HG03045 (cell line): ENCODE data around the gene FAM162A.

Source experiments
- ATAC-seq: cut with Tn5 transposase; IDR thresholded peaks from one replicate; pipeline ENCODE4 v1.9.1; 2021; ENCODE audit warnings: mild to moderate bottlenecking, moderate library complexity; ENCODE audit not compliant: unreplicated experiment

Gene FAM162A, protein sequence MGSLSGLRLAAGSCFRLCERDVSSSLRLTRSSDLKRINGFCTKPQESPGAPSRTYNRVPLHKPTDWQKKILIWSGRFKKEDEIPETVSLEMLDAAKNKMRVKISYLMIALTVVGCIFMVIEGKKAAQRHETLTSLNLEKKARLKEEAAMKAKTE

DNA sequence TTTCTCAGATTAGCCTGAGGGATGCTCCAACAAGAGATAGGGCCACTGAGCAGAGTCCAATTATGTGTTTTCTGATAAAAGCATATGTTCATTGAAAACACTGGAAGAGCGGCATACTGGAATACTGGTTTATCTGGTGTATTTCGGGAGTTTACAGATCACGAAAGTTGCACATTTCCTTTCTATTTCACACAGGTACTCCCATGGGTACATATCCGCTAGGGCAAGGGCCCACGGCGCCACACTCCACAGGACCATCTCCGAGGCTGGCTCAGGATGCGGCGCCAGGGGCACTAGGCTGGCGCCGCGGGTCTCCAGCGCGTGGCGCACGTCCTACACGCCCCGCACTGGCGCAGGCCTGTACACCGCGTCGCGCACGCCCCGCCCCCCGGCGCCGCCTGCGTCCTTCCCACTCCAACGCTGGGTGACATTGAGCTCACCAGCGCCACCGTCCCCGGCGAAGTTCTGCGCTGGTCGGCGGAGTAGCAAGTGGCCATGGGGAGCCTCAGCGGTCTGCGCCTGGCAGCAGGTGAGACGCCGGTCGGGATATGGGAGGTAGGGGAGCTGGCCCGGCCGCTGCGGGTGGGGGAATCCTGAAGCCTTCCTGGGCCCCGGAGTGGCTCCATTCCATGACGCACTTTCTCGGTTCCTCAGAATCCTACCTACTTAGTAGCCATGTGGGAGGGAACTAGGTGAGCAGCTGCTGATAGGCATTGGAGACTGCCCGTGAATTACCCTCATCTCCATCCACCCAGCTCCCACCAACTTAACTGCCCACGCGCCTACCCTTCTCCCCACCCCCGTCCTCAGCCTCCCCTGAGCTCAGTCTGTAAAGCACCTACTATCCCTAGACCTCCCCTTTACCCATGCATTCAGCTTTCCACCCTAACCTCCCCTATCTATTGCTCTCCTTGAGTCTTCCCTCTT is at the start of gene FAM162A:
TSS of gene FAM162A (plus strand) at position 412 of the 927 bp plus-strand sequence. CDS start at position 496, 84 bp downstream.
- ATAC-seq, result peak; percentile 95

DNA sequence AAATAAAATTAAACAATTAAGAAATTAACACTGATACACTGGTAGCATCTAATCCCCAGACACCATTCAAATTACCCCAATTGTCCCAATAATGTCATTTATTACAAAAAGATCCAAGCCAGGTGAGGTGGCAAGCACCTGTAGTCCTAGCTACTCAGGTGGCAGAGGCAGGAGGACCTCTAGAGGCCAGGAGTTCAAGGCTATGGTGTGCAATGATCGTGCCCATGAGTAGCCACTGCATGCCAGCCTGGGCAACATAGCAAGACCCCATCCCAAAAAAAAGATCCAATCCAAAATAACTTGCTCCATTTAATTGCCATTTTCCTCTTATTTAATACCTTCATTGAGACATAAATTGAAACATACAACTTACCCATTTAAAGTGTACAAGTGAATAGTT is 41.2 kb upstream of the FAM162A start:
- no peak for ATAC-seq

DNA sequence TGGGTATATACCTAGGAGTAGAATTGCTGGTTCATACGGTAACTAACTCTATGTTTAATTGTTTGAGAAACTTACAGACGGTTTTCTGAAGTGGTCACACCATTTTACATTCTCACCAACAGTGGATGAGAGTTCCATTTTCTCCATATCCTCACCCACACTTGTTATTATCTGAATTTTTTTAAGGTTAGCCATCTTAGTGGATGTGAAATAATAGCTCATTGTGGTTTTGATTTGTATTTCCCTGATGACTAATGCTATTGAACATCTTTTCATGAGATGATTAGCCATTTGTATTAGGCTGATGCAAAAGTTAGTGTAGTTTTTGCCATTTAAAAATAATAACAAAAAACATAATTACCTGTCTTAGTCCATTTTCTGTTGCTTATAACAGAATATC is 40.3 kb upstream of the FAM162A start:
- ATAC-seq, result no peak

DNA sequence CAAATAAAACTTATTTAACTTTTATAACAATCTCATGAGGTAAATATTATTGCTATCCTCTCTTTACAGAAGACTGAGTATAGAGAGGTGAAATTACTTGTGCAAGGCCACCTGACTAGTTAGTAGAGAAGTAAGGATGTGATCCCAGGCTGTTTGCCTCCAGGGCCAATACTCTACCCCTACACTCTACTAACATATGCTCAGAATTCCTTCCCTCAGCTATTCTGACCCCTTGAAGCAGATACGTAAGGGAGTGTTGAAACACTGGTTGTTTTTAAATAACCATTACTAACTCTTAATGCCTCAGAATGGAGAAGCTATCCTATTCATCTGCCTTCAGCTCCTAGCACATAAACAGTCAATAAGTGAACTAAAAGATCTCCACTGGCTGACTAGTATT is 34.8 kb upstream of the FAM162A start:
- ATAC-seq, result no peak

DNA sequence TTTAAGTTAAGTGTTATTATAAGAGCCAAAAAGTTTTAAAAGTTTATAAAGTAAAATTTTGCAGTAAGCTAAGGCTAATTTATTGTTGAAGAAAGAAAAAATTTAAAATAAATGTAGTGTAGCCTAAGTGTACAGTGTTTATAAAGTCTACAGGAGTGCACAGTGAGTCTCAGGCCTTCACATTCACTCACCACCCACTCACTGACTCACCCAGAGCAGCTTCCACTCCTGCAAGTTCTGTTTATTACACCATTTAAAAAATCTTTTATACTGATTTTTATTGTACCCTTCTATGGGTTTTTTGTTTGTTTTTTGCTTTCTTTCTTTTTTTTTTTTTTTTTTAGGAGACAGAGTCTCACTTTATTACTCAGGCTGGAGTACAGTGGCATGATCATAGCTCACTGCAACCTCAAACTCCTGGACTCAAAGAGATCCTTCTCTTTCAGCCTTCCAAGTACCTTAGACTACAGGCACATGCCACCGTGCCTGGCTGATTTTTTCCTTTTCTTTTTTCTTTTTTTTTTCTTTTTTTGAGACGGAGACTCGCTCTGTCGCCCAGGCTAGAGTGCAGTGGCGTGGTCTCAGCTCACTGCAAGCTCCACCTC is 33.1 kb upstream of the FAM162A start:
- ATAC-seq, result no peak

DNA sequence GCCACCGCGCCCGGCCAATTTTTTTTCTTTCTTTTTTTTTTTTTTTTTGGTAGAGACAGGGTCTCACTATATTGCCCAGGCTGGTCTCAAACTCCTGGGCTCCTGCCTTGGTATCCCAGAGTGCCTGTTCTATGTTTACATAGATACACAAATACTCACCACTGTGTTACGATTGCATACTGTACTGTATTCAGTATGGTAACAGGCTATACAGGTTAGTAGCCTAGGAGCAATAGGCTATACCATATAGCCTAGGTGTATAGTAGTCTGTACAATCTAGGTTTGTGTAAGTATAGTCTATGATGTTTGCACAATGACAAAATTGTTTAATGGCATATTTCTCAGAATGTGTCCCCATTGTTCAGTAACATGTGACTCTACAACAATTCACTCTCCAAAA is 32.4 kb upstream of the FAM162A start:
- ATAC-seq, result no peak

DNA sequence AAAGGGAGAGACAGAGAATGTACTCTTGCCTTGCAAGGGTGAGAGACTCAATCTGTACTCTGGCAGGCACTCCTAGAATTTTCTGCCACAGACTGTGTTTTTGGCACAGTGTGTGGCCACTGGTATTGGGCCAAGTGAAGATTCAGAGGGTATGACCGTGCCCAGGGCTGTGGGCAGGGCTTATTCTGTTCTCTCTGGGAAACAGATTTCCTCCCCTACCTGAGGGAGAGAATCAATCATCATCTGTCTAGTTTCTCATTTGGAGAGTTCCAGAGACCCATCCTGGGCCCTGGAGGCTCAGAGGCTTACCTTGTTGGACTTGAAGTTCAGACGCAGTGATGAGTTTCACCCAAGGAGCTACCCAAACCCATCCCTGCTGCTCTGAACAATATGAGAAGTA is 30.8 kb upstream of the FAM162A start:
- no peak for ATAC-seq

DNA sequence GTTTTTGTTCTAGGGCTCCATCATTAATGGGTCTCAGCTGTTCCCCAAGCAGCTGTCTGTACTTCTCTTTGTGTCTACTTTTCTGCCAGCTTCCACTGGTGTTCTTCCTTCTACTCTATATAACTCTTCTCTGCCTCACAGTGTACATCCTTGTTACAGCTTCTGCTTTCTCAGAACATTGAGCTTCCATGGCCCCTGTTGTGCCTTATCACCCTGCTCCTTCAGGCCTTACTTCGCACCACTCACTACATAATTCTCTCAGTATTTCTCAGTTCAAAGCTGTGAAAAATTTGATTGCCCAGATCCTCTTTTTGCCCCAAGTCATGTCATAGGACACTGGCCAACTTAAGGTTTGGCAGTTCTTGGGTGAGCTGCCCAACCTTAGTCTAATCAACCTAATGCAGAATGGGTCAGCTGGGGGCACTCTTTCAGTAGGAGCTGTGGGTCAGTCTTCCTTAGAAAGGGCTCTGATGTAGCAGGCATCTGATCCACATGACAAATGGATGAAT is 30.0 kb upstream of the FAM162A start:
- no peak for ATAC-seq

DNA sequence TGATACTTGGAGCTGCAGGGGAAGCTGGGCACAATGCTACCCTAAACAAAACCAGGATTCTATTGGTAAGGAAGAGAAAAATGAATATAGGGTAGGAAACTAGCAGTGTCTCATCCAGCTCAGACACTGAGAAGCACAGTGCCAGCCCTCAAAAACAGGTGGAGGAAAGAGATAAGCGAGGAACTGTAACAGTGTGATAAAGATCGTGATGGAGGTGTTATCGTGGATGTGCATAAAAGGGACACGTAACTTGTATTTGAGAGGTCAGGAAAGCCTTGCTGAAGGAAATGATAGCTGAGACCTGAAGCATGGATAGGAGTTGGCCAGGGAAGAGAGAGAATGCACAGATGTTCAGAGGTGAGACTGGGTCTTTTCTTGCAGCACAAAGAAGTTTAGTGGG is 28.4 kb upstream of the FAM162A start:
- no peak for ATAC-seq

DNA sequence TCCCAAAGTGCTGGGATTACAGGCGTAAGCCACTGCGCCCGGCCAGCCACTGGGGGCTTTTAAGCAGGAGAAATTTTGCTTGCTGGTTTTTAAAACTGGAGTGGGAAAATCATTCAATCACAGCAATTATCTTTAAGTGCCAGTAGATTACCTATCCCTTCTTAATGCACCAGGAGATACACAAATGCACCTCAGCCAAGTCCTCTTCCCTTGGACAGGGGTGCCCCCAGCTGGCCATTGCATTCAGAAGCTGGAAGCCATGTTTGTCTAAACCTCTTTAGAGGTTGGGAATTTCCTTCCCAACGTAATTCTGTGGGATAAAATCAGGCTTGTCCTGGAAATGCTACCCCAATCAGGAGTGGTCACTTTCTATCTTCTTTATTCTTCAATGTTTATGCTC is 27.6 kb upstream of the FAM162A start:
- no peak for ATAC-seq

DNA sequence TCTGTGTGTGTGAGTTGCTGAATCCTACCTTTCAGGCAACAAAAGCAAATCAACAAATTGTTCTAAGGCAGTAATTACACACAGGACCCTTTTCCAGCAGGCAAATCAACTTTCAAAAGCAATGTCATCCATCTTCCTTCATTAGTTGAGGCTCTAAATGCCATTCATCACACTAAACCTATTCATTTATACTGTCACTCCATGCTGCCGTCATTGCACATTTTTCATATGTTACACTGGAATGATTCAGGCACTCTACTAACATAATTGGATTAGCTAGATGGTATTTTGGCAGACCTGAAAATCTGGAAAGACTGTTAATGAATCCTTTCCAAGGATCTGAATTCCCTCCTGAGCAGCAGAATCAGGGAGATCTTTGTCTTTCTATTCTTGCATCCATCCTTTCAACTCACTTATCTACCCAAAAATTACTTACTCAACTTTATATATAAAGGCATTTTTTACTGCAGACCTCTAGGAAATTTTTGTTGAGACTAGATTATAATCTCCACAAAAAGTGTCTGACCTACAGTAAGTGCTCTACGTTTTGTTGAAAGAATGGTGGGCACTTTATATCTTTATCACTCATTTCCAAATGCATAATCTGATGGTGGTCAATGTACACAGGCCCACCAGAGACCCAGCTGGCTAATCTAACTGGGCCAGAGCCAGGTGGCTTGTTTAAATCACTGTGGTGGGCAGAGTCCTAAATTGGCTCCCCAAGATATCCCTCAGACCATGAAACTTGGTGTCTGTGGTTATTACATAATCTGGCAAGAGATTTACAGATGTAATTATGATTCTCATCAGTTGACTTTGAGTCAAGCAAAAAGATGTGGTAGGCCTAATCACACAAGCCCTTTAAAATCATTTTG is 25.9 kb upstream of the FAM162A start:
- no peak for ATAC-seq

DNA sequence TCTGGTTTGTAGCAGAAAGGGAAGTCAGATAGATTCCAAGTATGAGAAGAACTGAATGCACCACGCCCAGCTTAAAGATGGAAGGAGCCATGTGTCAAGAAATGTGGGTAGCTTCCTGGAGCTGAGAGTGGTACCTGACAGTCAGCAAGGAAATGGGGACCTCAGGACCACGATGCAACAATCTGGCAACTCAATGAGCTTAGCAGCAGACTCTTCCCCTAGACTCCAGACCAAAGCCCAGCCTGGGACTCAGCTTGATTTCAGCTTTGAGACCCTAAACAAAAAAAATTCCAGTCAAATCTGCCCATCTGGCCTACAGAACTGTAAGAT is 25.3 kb upstream of the FAM162A start:
- ATAC-seq, result no peak

DNA sequence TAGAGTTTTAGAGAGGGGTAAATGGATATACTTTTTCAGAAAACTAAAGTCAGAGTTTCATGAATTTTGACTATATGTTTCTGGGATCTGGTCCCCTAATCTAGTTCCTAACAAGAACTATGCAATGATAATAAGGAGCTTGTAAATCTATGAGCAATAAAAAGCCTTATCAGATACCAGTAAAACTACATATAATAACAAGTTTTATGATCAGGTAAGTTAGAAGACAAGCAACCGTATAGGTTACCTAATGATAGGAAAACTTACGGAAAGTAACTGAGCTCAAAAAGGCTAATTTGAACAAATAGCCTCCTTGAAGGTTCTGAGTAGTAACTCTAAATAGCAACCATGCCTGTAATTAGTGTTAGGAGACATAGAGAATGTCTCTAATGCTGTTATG is 22.0 kb upstream of the FAM162A start:
- ATAC-seq, result no peak

DNA sequence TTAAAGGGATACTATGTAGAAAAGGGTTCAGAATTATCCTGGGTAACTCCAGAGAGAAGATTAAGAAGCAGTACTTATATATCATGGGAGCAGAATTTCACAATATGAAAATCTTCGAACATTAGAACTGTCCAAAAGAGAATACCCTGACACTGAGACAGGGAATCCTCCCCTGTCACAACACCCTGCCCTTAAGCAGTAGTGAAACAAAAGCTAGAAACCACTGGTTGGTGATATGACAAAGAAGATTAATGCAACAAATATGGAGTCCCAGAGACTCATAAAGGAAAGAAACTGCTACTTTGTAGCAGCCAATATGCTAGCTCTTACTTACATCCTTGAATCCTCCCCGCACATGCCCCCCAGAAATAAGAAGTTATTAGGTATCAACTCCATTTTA is 19.5 kb upstream of the FAM162A start:
- no peak for ATAC-seq

DNA sequence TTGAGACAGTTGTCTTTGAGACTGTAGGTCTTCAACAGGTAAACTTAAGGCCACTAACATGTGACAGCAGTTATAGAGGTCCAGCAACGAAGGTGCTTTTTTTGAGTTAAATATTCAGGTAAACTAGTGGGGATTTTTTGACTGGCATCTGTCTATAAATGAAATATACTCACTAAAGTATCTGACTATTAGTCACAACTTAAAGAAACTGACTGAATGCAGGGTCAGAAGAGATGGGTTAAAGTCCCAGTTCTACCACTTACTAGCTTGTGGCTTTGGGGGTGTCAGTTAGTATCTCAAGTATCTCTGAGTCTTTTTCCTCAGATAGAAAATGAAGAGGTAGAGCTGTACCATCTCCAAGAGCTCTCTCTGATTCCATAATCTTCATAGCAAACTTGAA is 18.9 kb upstream of the FAM162A start:
- ATAC-seq, result peak; percentile 37

DNA sequence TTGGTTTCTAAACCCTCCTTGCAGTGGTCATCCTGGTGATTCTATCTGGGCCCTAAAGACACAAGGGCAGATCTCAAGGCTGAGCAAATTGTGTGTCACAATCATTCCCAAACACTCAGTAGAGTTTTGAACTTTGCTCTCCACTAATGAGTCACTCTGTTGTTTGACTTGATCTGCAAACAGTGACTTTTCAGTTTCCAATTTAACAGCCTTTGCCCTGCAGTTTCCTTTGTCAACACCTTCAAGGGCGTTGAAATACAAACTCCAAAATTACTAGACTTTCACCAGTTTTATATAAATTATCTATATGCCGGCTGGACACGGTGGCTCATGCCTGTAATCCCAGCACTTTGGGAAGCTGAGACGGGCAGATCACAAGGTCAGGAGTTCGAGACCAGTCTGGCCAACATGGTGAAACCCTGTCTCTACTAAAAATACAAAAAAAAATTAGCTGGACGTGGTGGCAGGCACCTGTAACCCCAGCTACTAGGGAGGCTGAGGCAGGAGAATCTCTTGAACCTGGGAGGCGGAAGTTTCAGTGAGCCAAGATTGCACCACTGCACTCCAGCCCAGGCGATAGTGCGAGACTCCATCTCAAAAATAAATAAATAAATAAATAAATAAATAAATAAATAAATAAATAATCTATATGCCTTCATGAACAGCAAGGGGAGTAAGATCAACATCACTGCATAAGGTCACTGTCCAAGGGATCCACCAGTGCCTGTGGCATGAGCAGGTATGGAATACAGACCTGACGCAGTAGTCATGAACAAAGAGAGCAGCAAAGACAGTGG is 18.2 kb upstream of the FAM162A start:
- peak; percentile 61 for ATAC-seq

DNA sequence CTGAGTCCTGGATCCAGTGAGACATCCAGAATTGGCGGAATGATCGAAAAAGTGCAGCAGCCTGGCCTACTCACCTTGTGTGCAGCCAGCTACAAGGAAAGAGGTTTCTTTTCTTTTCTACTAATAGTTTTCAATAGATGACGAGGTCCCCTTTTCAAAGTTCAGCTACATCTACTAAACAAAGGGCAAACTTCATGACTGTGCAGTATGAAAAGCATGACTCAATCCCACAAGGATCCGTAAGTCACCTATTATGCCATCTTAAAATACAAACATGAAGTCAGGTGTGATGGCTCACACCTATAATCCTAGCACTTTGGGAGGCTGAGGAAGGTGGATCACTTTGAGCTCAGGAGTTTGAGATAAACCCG is 17.6 kb upstream of the FAM162A start:
- no peak for ATAC-seq

DNA sequence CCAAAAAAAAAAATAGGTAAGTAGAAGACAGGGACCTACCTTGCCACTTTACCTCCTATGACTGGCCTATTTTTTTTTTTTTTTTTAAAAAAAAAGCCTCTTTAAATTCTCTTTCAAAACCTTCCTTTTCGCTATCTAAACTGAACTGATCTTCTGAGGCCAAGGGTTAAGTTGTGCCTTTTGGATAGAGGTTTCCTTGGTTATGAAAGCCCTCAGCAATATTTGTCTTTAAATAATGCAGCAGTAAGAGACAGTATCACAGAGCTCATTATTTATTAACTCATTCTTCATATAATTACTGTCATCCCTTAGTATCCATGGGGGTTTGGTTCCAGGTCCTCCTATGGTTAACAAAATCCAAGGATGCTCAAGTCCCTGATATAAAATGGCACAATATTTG is 9.9 kb upstream of the FAM162A start:
- no peak for ATAC-seq

DNA sequence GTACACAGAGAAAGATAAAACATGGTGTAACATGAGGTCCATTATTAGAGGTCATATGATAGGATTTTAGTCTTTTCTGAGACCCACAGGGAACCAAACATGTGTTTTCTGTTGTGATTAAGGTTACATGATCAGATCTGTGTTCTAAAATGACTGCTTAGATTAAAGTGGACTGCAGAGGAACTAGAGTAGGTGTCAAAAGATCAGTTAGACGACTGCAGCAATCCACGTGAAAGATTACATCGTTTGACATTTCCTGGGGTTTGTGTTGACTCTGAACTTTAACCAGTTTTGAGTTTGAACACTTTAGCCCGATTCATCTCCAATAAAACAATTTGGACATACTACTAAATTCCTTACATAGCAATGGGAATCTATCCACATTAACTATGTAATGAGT is 6.0 kb upstream of the FAM162A start:
- no peak for ATAC-seq
